Tongue (tissue), 2 donors: ENCODE data around the gene XXYLT1. TPM values are rescaled to one million over a fixed set of nuclear protein-coding genes. Genes with fewer than 3 reads are reported as not detected.
A peak's percentile ranks its signal among the peaks of the same experiment; 100 is the strongest.
"Not testable (repeated sequence)": the region's sequence is repeated elsewhere in the genome, so short reads cannot be mapped to it uniquely, and the experiment has no call there.

ENCODE experiments used
- DNase-seq: peaks from one replicate; pipeline ENCODE4 v3.0.0-alpha.2; 2015
- total RNA-seq: library from RNA; depleted of rRNA; stranded (reverse); fragments of >200 nt; gene quantifications from one replicate; pipeline ENCODE4 v1.2.3, GENCODE V29; 2014

XXYLT1 gene
- total RNA-seq, 1 donor from 2014 or later, result 29.5 TPM

DNA sequence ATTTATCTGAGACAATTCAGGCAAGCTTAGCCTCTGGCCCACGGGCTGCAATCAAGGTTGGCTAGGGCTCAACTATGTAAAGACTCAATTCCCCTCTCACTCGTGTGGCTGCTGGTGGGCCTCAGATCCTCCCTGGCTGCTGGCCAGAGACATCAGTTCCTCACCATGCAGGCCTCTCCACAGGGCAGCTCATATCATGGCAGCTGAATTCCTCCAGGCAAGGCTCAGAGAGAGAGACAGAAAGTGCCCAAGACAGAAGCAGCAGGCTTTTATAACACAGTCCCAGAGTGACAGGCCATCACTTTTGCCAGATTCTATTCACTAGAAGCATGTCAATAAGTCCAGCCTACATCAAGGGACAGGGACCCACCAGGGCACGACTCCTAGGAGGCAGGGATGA lies 63.2 kb downstream of the XXYLT1 start:
- peak; percentile 75 for DNase-seq

- DNase-seq, result no peak
These were observed 63.9 kb downstream of the XXYLT1 start for GRCh38 chr3:195207056-195207455.

GRCh38 chr3:195204360-195205163 lies 66.4 kb downstream of the XXYLT1 start:
- peak; percentile 78 for DNase-seq

DNA sequence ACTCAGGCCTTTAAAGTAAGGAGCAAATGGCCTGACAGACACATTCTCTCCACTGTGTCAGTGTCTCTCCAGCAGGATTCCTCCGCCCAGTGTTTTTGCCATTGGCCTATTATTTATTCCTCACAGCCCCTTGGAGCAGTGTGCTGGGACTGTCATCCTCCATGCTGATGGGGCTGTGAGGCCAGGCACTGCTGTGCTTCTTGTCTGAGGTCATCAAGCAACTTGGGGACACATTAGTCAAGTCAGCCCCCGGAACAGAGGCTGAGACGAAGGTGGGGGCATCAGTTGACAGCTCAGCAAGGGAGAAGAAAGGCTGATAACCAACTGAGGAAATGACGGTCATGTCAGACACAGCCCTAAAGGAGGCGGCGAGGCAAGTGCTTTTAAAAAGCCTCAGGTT lies 67.4 kb downstream of the XXYLT1 start:
- DNase-seq, result no peak

DNA sequence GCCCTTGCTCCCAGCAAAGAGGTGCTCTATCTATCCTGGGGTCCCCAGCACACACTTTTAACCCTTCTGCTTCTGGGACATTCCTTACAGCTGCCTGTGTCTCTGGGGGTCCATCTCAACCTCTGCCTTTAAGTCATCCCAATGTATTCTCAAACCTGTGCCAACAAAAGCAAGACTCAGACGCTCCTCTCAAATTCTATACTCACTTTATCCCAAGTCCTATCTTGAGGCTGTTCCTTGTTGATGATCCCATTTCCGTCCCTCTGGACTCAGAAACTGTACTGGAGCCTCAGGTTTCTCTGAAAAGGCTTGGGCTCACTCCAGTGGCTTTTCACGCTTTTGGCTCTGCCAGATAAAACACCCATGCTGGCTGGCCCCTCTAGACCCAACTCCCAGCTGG lies 69.7 kb downstream of the XXYLT1 start:
- no peak for DNase-seq

DNA sequence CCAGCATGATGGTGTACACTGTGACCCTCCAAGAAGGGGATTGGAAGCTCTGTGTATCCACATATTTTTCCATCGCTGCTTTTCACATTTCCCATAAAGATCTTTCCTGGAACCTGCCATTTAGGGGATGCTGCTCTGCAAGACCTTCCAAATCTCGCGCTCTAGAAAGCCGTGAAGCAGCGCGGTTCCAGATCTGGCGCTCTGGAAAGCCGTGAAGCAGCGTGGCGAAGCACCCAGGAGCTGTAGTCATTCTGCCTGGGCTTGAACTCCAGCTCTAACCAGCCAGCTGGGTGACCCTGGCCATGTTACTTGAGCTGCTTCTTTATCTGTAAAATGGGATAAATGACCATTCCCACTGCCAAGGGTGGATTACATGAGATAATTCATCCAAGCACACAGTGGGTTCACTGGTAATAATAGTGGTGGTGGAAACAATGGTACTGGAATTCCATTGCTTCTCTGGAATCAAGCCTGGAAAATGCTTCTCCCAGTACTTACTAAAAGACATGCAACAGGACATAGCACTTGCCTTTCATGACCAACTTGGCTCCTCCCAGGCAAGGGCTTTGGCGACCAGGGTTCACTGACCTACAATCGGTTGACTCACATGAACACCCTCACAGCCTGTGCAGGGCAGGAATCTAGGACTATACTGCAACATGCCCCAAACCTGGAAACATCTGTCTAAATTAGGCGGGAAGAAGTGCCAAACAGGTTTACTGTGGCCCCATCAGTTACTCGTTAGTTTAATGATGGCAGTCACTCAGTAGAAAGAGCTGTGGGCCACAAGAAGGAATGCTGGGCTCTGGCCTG lies 70.7 kb downstream of the XXYLT1 start:
- DNase-seq, result no peak

GRCh38 chr3:195198426-195199346 lies 72.3 kb downstream of the XXYLT1 start:
- DNase-seq, result no peak

DNA sequence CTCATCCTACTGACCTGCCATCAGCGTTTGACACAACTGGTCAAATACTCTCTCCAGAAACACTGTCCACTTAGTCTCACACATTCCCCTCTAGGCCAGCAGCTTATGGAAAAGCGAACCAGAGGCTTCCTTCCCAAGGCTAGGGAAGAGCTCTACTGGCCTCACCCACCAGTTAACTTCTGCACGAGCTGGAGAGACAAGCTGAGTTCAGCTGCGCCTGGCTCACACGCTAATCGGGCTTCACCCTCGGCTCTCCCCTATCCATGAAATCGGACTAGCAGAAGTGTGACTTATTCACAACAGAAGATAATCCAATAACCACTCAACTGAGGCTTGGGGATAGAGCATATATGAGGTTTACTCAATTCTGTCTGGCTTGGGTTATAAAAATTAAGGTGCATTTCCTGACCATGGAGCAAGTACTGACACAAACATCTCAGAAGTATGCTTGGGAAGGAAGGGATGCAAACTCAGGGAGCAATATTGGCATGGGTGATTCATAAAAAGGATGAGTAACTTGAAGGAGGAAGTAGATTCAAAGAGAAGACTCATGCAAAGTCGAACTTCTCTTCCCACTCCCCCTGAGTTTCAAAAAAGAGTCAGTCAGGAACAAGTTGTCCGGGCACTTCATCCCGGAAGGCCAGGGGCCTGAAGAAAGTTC lies 73.1 kb downstream of the XXYLT1 start:
- peak; percentile 67 for DNase-seq

DNA sequence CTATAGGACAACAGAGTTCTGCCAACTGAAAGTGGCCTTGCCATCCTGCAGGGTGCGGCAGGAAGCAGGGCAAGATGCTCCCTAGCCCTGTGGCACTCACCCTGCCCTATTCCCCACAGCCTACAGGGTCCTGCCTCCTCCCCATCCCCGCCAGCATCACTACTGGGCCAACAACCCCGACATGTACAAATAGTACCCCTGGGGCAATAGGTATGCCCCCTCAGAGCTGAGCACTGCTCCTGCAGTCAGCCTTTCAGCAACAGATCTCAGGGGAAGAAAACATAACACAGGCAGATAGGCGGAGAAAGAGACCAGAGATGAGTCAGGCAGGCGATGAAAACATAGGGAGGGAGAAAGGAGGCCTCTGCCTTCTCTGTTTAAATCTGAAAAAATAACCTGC lies 74.7 kb downstream of the XXYLT1 start:
- DNase-seq, result no peak

GRCh38 chr3:195195321-195196209 lies 75.4 kb downstream of the XXYLT1 start:
- no peak for DNase-seq

GRCh38 chr3:195194559-195195206 lies 76.3 kb downstream of the XXYLT1 start:
- no peak for DNase-seq

DNA sequence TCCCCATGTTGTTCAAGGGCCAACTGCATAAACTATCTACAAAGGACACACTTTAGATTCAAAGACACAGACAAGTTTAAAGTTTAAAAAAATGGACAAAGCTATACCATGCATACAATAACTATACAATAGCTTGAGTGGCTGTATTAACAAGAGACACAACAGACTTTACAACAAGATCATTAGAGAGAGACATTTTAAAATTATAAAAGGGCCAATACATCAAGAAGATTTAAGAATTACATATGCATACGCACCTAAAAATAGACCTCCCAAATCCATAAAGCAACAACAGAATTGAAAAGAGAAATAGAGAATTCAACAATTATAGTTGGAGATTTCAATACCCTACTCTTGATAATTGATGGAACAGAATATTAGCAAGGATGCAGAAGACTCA lies 79.4 kb downstream of the XXYLT1 start:
- DNase-seq, result no peak

- DNase-seq, result no peak
These were observed 81.1 kb downstream of the XXYLT1 start for GRCh38 chr3:195189821-195190220.

- DNase-seq, result no peak
These were observed 82.5 kb downstream of the XXYLT1 start for GRCh38 chr3:195188426-195188927.

GRCh38 chr3:195187609-195188425 lies 83.1 kb downstream of the XXYLT1 start:
- no peak for DNase-seq

GRCh38 chr3:195186710-195187047 lies 84.3 kb downstream of the XXYLT1 start:
- DNase-seq, result not testable (repeated sequence)

- DNase-seq, result no peak
These were observed 84.8 kb downstream of the XXYLT1 start for GRCh38 chr3:195186041-195186709.

GRCh38 chr3:195185583-195185982 lies 85.4 kb downstream of the XXYLT1 start:
- no peak for DNase-seq
